K562 (cell line): Measurements from ENCODE around the gene PHF21A. TPM values are rescaled to one million over a fixed set of nuclear protein-coding genes. Genes with fewer than 3 reads are reported as not detected.

ENCODE experiments used
- DPF2 ChIP-seq: fragments of 450-650 bp; IDR thresholded peaks from 2 replicates; pipeline ENCODE4 v1.6.1; 2016
- E2F3 ChIP-seq: fragments of 250-450 bp; sonication (Bioruptor Pico); IDR thresholded peaks from 2 replicates; pipeline ENCODE4 v1.4.0; 2020; ENCODE audit warnings: mild to moderate bottlenecking
- EHMT2 ChIP-seq: fragments of 450-650 bp; IDR thresholded peaks from 2 replicates; pipeline ENCODE4 v1.6.1; 2018; ENCODE audit warnings: antibody characterized with exemption
- GTF2A2 ChIP-seq: IDR thresholded peaks from 2 replicates; pipeline ENCODE4 v1.6.1; 2016; ENCODE audit warnings: mild to moderate bottlenecking, missing genetic modification characterization, missing compliant biosample characterization
- MCM3 ChIP-seq: fragments of 450-650 bp; IDR thresholded peaks from 2 replicates; pipeline ENCODE4 v1.6.1; 2016
- MYC ChIP-seq, 2 experiments: fragments of 250-450 bp in 1 of 2; sonication (Bioruptor Pico) in 1 of 2; IDR thresholded peaks; 2 replicates each; pipeline versions ENCODE4 v1.5.1 to v1.6.1; 2012 to 2021; ENCODE audit warnings: low read depth in 2 of 2, borderline replicate concordance in 1 of 2, improper control_type of control experiment in 1 of 2, low read length in 1 of 2, mild to moderate bottlenecking in 1 of 2, moderate library complexity in 1 of 2
- RBM25 ChIP-seq: fragments of 200-400 bp; formaldehyde crosslinking; IDR thresholded peaks from 2 replicates; pipeline ENCODE4 v1.6.1; 2018; ENCODE audit warnings: low read length, low read depth, moderate library complexity; ENCODE audit not compliant: severe bottlenecking
- SAFB ChIP-seq: fragments of 200-400 bp; formaldehyde crosslinking; IDR thresholded peaks from 2 replicates; pipeline ENCODE4 v1.6.1; 2017; ENCODE audit warnings: low read depth, low read length, borderline replicate concordance
- SMARCE1 ChIP-seq: fragments of 450-650 bp; IDR thresholded peaks from 2 replicates; pipeline ENCODE4 v1.7.1; 2016; ENCODE audit warnings: mild to moderate bottlenecking
- SREBF1 ChIP-seq: fragments of 150-350 bp; IDR thresholded peaks from 2 replicates; pipeline ENCODE4 v1.6.1; 2014; ENCODE audit warnings: antibody characterized with exemption, low read depth, low read length, borderline replicate concordance
- THAP7 ChIP-seq: fragments of 250-450 bp; sonication (Bioruptor Pico); IDR thresholded peaks from 2 replicates; pipeline ENCODE4 v1.5.0; 2021
- UBTF ChIP-seq, 2 experiments: IDR thresholded peaks; 2 replicates each; pipeline ENCODE4 v1.6.1; 2012; ENCODE audit warnings: improper control_type of control experiment in 2 of 2, low read depth in 2 of 2, low read length in 2 of 2, borderline replicate concordance in 1 of 2
- ZNF384 ChIP-seq: IDR thresholded peaks from 2 replicates; pipeline ENCODE4 v1.6.1; 2012; ENCODE audit warnings: low read depth, low read length, improper control_type of control experiment
- ZNF407 ChIP-seq: fragments of 450-650 bp; IDR thresholded peaks from 2 replicates; pipeline ENCODE4 v1.6.1; 2016; ENCODE audit warnings: low read depth
- ZNF436 ChIP-seq: fragments of 250-450, 450-650 bp; sonication (Bioruptor Pico); formaldehyde crosslinking; IDR thresholded peaks from 2 replicates; pipeline ENCODE4 v1.7.0; 2020; ENCODE audit warnings: mild to moderate bottlenecking
- polyA plus RNA-seq, 8 experiments: library from polyadenylated mRNA; depleted of rRNA in 4 of 8; stranded (reverse) in 5 of 8; unstranded in 3 of 8; fragments of >200 nt; fragmentation: Nextera tagmentation in 2 of 8; fragmentation: Illumina TruSeq in 1 of 8; extraction: Ambion mirVana in 2 of 8; extraction: Trizol in 1 of 8; gene quantifications; 2 replicates each; pipeline versions ENCODE4 v1.2.1 to v1.2.3, GENCODE V29; 2011 to 2014; ENCODE audit warnings: inconsistent platforms in 1 of 8, missing spikeins in 1 of 8
- total RNA-seq, 7 experiments: library from RNA; depleted of rRNA in 6 of 7; stranded (reverse); fragments of >200 nt in 6 of 7; fragmentation: Illumina TruSeq in 2 of 7; extraction: Trizol in 2 of 7; gene quantifications; 2 replicates each; pipeline versions ENCODE4 v1.2.1 to v1.2.3, GENCODE V29; 2011 to 2021; ENCODE audit warnings: low replicate concordance in 1 of 7
- TF ChIP-seq, protein P1 (sequence below): fragments of 450-650 bp; IDR thresholded peaks from 2 replicates; pipeline ENCODE4 v1.6.1; 2016; ENCODE audit warnings: antibody characterized with exemption

PHF21A gene
- total and polyA plus RNA-seq, 9 of the 15 experiments (the other 6 are each of a cell fraction or from before 2014, with no cell fraction given), result 1.5 to 32.4 (median 10.7) TPM

GRCh38 chr11:45995342-45995734 is 125.9 kb downstream of the PHF21A start (continued):
- no peak for TF ChIP-seq UBTF (IDR thresholded peaks at IDR 0.05; ENCODE audit: borderline replicate concordance in 1 of 2, low read depth in 2 of 2, low read length in 2 of 2)
- TF ChIP-seq ZNF407, result no peak
- TF ChIP-seq SREBF1, result no peak
- no peak for TF ChIP-seq E2F3 (CRISPR knock-in tag)
- peak; percentile 91 for TF ChIP-seq DPF2
- no peak for TF ChIP-seq EHMT2
- TF ChIP-seq ZNF436 (CRISPR knock-in tag), result no peak
- TF ChIP-seq RBM25, result no peak
- peak; percentile 80 for TF ChIP-seq SMARCE1
- peak; percentile 77 for TF ChIP-seq MYC (IDR thresholded peaks at IDR 0.05; ENCODE audit: low read depth, low read length)
- no peak for TF ChIP-seq MYC (CRISPR knock-in tag; IDR thresholded peaks at IDR 0.05; ENCODE audit: borderline replicate concordance, low read depth)
- TF ChIP-seq THAP7 (CRISPR knock-in tag), result no peak
- no peak for TF ChIP-seq MCM3
- no peak for TF ChIP-seq GTF2A2 (tag)
- TF ChIP-seq ZNF384, result no peak
- TF ChIP-seq, protein P1, sequence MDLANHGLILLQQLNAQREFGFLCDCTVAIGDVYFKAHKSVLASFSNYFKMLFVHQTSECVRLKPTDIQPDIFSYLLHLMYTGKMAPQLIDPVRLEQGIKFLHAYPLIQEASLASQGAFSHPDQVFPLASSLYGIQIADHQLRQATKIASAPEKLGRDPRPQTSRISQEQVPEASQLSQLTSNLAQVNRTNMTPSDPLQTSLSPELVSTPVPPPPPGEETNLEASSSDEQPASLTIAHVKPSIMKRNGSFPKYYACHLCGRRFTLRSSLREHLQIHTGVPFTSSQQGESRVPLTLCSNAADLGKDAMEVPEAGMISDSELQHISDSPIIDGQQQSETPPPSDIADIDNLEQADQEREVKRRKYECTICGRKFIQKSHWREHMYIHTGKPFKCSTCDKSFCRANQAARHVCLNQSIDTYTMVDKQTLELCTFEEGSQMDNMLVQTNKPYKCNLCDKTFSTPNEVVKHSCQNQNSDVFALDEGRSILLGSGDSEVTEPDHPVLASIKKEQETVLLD, result no peak; the same call in 1 of the 2 replicates
- no peak for TF ChIP-seq SAFB
